HG02763 (cell line): ENCODE results near the gene LGALS9.

Experiments
- ATAC-seq: cut with Tn5 transposase; IDR thresholded peaks from one replicate; pipeline ENCODE4 v1.9.1; 2021; ENCODE audit warnings: mild to moderate bottlenecking, moderate library complexity; ENCODE audit not compliant: unreplicated experiment

Gene LGALS9

GRCh38 chr17:27630607-27631410, at the start of gene LGALS9:
TSS of gene LGALS9 (plus strand) at chr17:27631188. CDS start at chr17:27631266, 78 bp downstream.
- peak; percentile 59 for ATAC-seq

- no peak for ATAC-seq
Measured at GRCh38 chr17:27582696-27583095, 48.3 kb upstream of the LGALS9 start.

- ATAC-seq, result no peak
Measured at GRCh38 chr17:27585153-27585681, 45.8 kb upstream of the LGALS9 start.

GRCh38 chr17:27585792-27586191, 45.2 kb upstream of the LGALS9 start:
- no peak for ATAC-seq

- ATAC-seq, result no peak
Measured at GRCh38 chr17:27586203-27586721, 44.7 kb upstream of the LGALS9 start.

- no peak for ATAC-seq
Measured at GRCh38 chr17:27588354-27588753, 42.6 kb upstream of the LGALS9 start.

- ATAC-seq, result no peak
Measured at GRCh38 chr17:27590864-27591263, 40.1 kb upstream of the LGALS9 start.

GRCh38 chr17:27591986-27592385, 39.0 kb upstream of the LGALS9 start:
- no peak for ATAC-seq

GRCh38 chr17:27593232-27593856, 37.6 kb upstream of the LGALS9 start:
- no peak for ATAC-seq

- no peak for ATAC-seq
Measured at GRCh38 chr17:27593857-27594255, 37.1 kb upstream of the LGALS9 start.

GRCh38 chr17:27595208-27595607, 35.8 kb upstream of the LGALS9 start:
- no peak for ATAC-seq

- no peak for ATAC-seq
Measured at GRCh38 chr17:27596096-27596495, 34.9 kb upstream of the LGALS9 start.

- no peak for ATAC-seq
Measured at GRCh38 chr17:27596566-27597187, 34.3 kb upstream of the LGALS9 start.

- ATAC-seq, result no peak
Measured at GRCh38 chr17:27597188-27597580, 33.8 kb upstream of the LGALS9 start.

GRCh38 chr17:27597783-27598320, 33.1 kb upstream of the LGALS9 start:
- no peak for ATAC-seq

GRCh38 chr17:27598337-27599050, 32.5 kb upstream of the LGALS9 start:
- ATAC-seq, result no peak

- ATAC-seq, result no peak
Measured at GRCh38 chr17:27600471-27600870, 30.5 kb upstream of the LGALS9 start.

- no peak for ATAC-seq
Measured at GRCh38 chr17:27601069-27601974, 29.7 kb upstream of the LGALS9 start.

GRCh38 chr17:27601975-27602302, 29.0 kb upstream of the LGALS9 start:
- ATAC-seq, result no peak
